HEK293 (cell line): ENCODE measurements around the gene SBF2.

Experiments used
- CTCF ChIA-PET: fragments of 350-600 bp; formaldehyde crosslinking; extraction: SDS; loops from one replicate; lab custom pipeline; 2021; ENCODE audit warnings: antibody characterized with exemption; lab: Yijun Ruan, JAX
- POLR2A ChIA-PET: fragments of 300-600 bp; formaldehyde crosslinking; extraction: SDS; loops from one replicate; lab custom pipeline; 2020; ENCODE audit warnings: antibody characterized with exemption, inconsistent platforms; lab: Yijun Ruan, JAX
- H3K27ac ChIP-seq: fragments of 200-500 bp; sonication (Bioruptor generic); 2 replicates; pipeline ENCODE4 v1.5.1; 2014; ENCODE audit warnings: low read depth, low read length, control low read depth, inconsistent platforms; ENCODE audit errors: extremely low read depth
- H3K36me3 ChIP-seq, 2 experiments: fragments of 200-500 bp in 1 of 2; sonication (Bioruptor generic) in 1 of 2; 1 replicate in 1 of 2; 2 replicates in 1 of 2; pipeline ENCODE4 v1.5.1; 2014 to 2017; ENCODE audit warnings: inconsistent platforms in 2 of 2, low read length in 2 of 2; ENCODE audit not compliant: control insufficient read depth in 2 of 2, insufficient read depth in 1 of 2
- H3K4me1 ChIP-seq: fragments of 200-500 bp; sonication (Bioruptor generic); 2 replicates; pipeline ENCODE4 v1.5.1; 2014; ENCODE audit warnings: mild to moderate bottlenecking, low read length, inconsistent platforms; ENCODE audit not compliant: control insufficient read depth, insufficient read depth
- H3K4me3 ChIP-seq: 2 replicates; pipeline ENCODE4 v1.5.1; 2011; ENCODE audit warnings: low read depth, mild to moderate bottlenecking, control low read depth, low read length, moderate library complexity
- H3K9me3 ChIP-seq: fragments of 200-500 bp; sonication (Bioruptor generic); 2 replicates; pipeline ENCODE4 v1.5.1; 2014; ENCODE audit warnings: low read depth, low read length, inconsistent platforms; ENCODE audit not compliant: control insufficient read depth, insufficient read depth
- BCL11A ChIP-seq: fragments of 450-650 bp; formaldehyde crosslinking; IDR thresholded peaks from 2 replicates; pipeline ENCODE4 v1.5.1; 2016; ENCODE audit warnings: low read depth, missing biosample characterization, missing genetic modification characterization
- FEZF1 ChIP-seq: fragments of 450-650 bp; formaldehyde crosslinking; IDR thresholded peaks from 2 replicates; pipeline ENCODE4 v1.5.1; 2016; ENCODE audit warnings: missing biosample characterization, missing genetic modification characterization
- GFI1B ChIP-seq: fragments of 450-650 bp; formaldehyde crosslinking; IDR thresholded peaks from 2 replicates; pipeline ENCODE4 v1.5.1; 2016; ENCODE audit warnings: missing biosample characterization, missing genetic modification characterization
- HIC1 ChIP-seq: fragments of 450-650 bp; formaldehyde crosslinking; IDR thresholded peaks from 2 replicates; pipeline ENCODE4 v1.5.1; 2016; ENCODE audit warnings: missing biosample characterization, missing genetic modification characterization
- KLF8 ChIP-seq: fragments of 450-650 bp; formaldehyde crosslinking; IDR thresholded peaks from 2 replicates; pipeline ENCODE4 v1.5.1; 2016; ENCODE audit warnings: missing biosample characterization, missing genetic modification characterization
- KLF9 ChIP-seq: fragments of 450-650 bp; formaldehyde crosslinking; IDR thresholded peaks from 2 replicates; pipeline ENCODE4 v1.5.1; 2016; ENCODE audit warnings: missing biosample characterization, missing genetic modification characterization, low read depth
- RBAK ChIP-seq: fragments of 450-650 bp; formaldehyde crosslinking; IDR thresholded peaks from 2 replicates; pipeline ENCODE4 v1.5.1; 2016; ENCODE audit warnings: missing biosample characterization, missing genetic modification characterization
- REPIN1 ChIP-seq: fragments of 450-650 bp; formaldehyde crosslinking; IDR thresholded peaks from 2 replicates; pipeline ENCODE4 v1.5.1; 2017; ENCODE audit warnings: missing biosample characterization, missing genetic modification characterization, low read depth
- SCRT1 ChIP-seq: fragments of 450-650 bp; formaldehyde crosslinking; IDR thresholded peaks from 2 replicates; pipeline ENCODE4 v1.5.1; 2016; ENCODE audit warnings: missing biosample characterization, missing genetic modification characterization, borderline replicate concordance
- SETDB1 ChIP-seq: IDR thresholded peaks from one replicate; pipeline ENCODE4 v1.6.1; 2017; ENCODE audit warnings: mild to moderate bottlenecking, low read length, moderate library complexity, mixed read lengths; ENCODE audit not compliant: insufficient read length
- SP7 ChIP-seq: fragments of 450-650 bp; formaldehyde crosslinking; IDR thresholded peaks from 2 replicates; pipeline ENCODE4 v1.5.1; 2016; ENCODE audit warnings: missing biosample characterization, missing genetic modification characterization
- ZBTB7A ChIP-seq: fragments of 450-650 bp; formaldehyde crosslinking; IDR thresholded peaks from 2 replicates; pipeline ENCODE4 v1.5.1; 2016; ENCODE audit warnings: low read depth, missing biosample characterization, missing genetic modification characterization
- ZEB2 ChIP-seq: fragments of 450-650 bp; formaldehyde crosslinking; IDR thresholded peaks from 2 replicates; pipeline ENCODE4 v1.5.1; 2016; ENCODE audit warnings: missing biosample characterization, missing genetic modification characterization
- ZNF132 ChIP-seq: fragments of 450-650 bp; formaldehyde crosslinking; IDR thresholded peaks from 2 replicates; pipeline ENCODE4 v1.5.1; 2017; ENCODE audit warnings: missing biosample characterization, missing genetic modification characterization, borderline replicate concordance
- ZNF155 ChIP-seq: fragments of 450-650 bp; formaldehyde crosslinking; IDR thresholded peaks from 2 replicates; pipeline ENCODE4 v1.5.1; 2016; ENCODE audit warnings: missing biosample characterization, missing genetic modification characterization
- ZNF2 ChIP-seq: fragments of 450-650 bp; formaldehyde crosslinking; IDR thresholded peaks from 2 replicates; pipeline ENCODE4 v1.5.1; 2016; ENCODE audit warnings: missing biosample characterization, missing genetic modification characterization
- ZNF266 ChIP-seq: fragments of 450-650 bp; formaldehyde crosslinking; IDR thresholded peaks from 2 replicates; pipeline ENCODE4 v1.5.1; 2016; ENCODE audit warnings: missing biosample characterization, missing genetic modification characterization, low read depth
- ZNF335 ChIP-seq: fragments of 450-650 bp; formaldehyde crosslinking; conservative IDR thresholded peaks from 2 replicates; pipeline ENCODE4 v1.5.1; 2016; ENCODE audit warnings: missing biosample characterization, missing genetic modification characterization
- ZNF394 ChIP-seq: fragments of 450-650 bp; formaldehyde crosslinking; IDR thresholded peaks from 2 replicates; pipeline ENCODE4 v1.5.1; 2016; ENCODE audit warnings: missing biosample characterization, missing genetic modification characterization, mild to moderate bottlenecking, moderate library complexity, borderline replicate concordance
- ZNF473 ChIP-seq: fragments of 450-650 bp; formaldehyde crosslinking; IDR thresholded peaks from 2 replicates; pipeline ENCODE4 v1.5.1; 2017; ENCODE audit warnings: missing biosample characterization, missing genetic modification characterization
- ZNF48 ChIP-seq: fragments of 450-650 bp; formaldehyde crosslinking; IDR thresholded peaks from 2 replicates; pipeline ENCODE4 v1.5.1; 2016; ENCODE audit warnings: missing biosample characterization, missing genetic modification characterization
- ZNF501 ChIP-seq: fragments of 450-650 bp; formaldehyde crosslinking; IDR thresholded peaks from 2 replicates; pipeline ENCODE4 v1.5.1; 2016; ENCODE audit warnings: missing biosample characterization, missing genetic modification characterization
- ZNF555 ChIP-seq: fragments of 450-650 bp; formaldehyde crosslinking; conservative IDR thresholded peaks from 2 replicates; pipeline ENCODE4 v1.5.1; 2017; ENCODE audit warnings: missing biosample characterization, mild to moderate bottlenecking, missing genetic modification characterization, inconsistent platforms
- ZNF571 ChIP-seq: fragments of 450-650 bp; formaldehyde crosslinking; IDR thresholded peaks from 2 replicates; pipeline ENCODE4 v1.5.0; 2017; ENCODE audit warnings: missing biosample characterization, missing genetic modification characterization
- ZNF629 ChIP-seq: fragments of 450-650 bp; formaldehyde crosslinking; IDR thresholded peaks from 2 replicates; pipeline ENCODE4 v1.5.1; 2017; ENCODE audit warnings: missing biosample characterization, missing genetic modification characterization
- ZNF654 ChIP-seq: fragments of 450-650 bp; formaldehyde crosslinking; IDR thresholded peaks from 2 replicates; pipeline ENCODE4 v1.5.1; 2016; ENCODE audit warnings: low read depth, missing biosample characterization, missing genetic modification characterization
- ZNF664 ChIP-seq: fragments of 450-650 bp; formaldehyde crosslinking; IDR thresholded peaks from 2 replicates; pipeline ENCODE4 v1.5.1; 2016; ENCODE audit warnings: missing biosample characterization, missing genetic modification characterization
- ZNF768 ChIP-seq: fragments of 450-650 bp; formaldehyde crosslinking; IDR thresholded peaks from 2 replicates; pipeline ENCODE4 v1.5.1; 2018; ENCODE audit warnings: missing biosample characterization, mild to moderate bottlenecking, missing genetic modification characterization
- ZNF776 ChIP-seq: fragments of 450-650 bp; formaldehyde crosslinking; IDR thresholded peaks from 2 replicates; pipeline ENCODE4 v1.5.0; 2017; ENCODE audit warnings: missing biosample characterization, missing genetic modification characterization, borderline replicate concordance
- ZNF830 ChIP-seq: fragments of 450-650 bp; IDR thresholded peaks from 2 replicates; pipeline ENCODE4 v1.5.0; 2018; ENCODE audit warnings: missing biosample characterization, missing genetic modification characterization, low read depth, mild to moderate bottlenecking, moderate library complexity
- ZNF837 ChIP-seq: fragments of 450-650 bp; formaldehyde crosslinking; IDR thresholded peaks from 2 replicates; pipeline ENCODE4 v1.5.1; 2016; ENCODE audit warnings: missing biosample characterization, missing genetic modification characterization
- ZSCAN16 ChIP-seq: fragments of 450-650 bp; formaldehyde crosslinking; IDR thresholded peaks from 2 replicates; pipeline ENCODE4 v1.5.1; 2016; ENCODE audit warnings: missing biosample characterization, missing genetic modification characterization
- TF ChIP-seq, protein P1 (sequence below): IDR thresholded peaks from 2 replicates; pipeline ENCODE4 v1.6.1; 2011; ENCODE audit warnings: mild to moderate bottlenecking, low read depth, low read length, borderline replicate concordance

Gene SBF2

DNA sequence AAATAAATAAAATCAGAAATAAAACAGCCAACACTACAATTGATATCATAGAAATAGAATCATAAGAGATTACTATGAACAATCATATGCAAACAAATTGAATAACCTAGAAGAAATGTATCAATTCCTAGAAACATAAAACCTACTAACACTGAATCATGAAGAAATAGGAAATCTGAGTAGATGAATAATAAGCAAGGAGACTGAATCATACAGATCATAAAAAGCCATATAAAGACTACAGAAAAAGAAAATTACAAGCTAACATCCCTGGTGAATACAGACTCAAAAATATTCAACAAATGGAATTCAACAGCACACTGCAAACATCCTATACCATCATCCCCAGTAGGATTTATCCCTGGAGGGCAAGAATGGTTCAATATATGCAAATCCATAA is 135.6 kb downstream of the SBF2 start:
- ChIA-PET CTCF (no interaction called here), POLR2A (no interaction called here)
- no peak for TF ChIP-seq ZNF664 (tag by site-specific recombination)
- no peak for TF ChIP-seq KLF8 (tag by site-specific recombination)
- TF ChIP-seq ZBTB7A (tag by site-specific recombination) = no peak
- no peak for TF ChIP-seq ZNF768 (tag by site-specific recombination)
- no peak for TF ChIP-seq ZNF132 (tag by site-specific recombination)
- TF ChIP-seq ZNF830 (tag by site-specific recombination) = no peak
- no peak for TF ChIP-seq ZNF555 (tag by site-specific recombination)
- TF ChIP-seq SETDB1 = no peak
- no peak for TF ChIP-seq ZNF776
- TF ChIP-seq ZNF571 (tag by site-specific recombination) = no peak
- no peak for TF ChIP-seq HIC1
- TF ChIP-seq ZNF266 (tag by site-specific recombination) = no peak
- TF ChIP-seq ZNF629 (tag by site-specific recombination) = no peak
- TF ChIP-seq ZNF48 (tag by site-specific recombination) = no peak
- TF ChIP-seq ZNF155 (tag by site-specific recombination) = no peak
- no peak for TF ChIP-seq BCL11A (tag by site-specific recombination)
- TF ChIP-seq ZNF335 (tag by site-specific recombination) = no peak
- no peak for TF ChIP-seq ZSCAN16
- TF ChIP-seq SP7 (tag by site-specific recombination) = no peak
- TF ChIP-seq ZNF654 (tag by site-specific recombination) = no peak
- Histone ChIP-seq H3K4me3 (no peak overlapping the region), H3K4me1 (no peaks in the 10 kb centered on the region), H3K36me3 (no peaks in the 10 kb centered on the region), H3K9me3 (no peaks in the 10 kb centered on the region), H3K27ac (no peak overlapping the region)

DNA sequence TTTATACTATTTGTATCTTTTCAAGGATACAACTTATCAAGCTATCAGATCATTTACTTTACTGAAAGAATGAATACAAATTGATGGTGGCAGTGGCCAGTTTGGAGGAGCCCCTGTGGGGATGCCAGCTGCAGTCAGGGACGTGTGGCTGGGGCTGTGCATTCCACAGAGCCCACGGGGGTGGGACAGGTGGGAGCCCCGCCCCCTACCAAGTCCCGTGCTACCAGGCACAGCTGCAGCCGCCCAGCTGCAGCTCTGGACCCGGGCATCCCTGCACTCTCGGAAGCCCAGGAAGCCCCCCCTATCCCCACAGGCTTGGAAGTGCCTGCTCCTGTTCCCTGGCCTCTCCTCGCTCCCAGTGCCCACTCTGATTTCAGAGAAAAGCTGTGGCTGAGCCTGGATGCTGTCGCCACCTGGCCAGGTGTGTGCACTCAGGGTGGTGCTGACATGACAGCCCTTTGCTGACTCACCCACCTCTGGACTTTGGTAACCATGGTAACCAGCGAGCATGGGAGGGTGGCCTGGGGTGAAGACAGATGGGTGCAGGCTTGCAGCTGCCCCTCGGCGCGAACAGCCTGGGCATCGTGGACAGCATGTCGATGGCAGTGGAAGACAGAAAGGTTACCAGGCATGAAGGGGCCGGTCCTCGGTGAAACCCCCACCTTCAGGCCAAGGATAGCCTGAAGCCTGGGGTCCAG is 138.1 kb downstream of the SBF2 start:
- Histone ChIP-seq H3K36me3 (no peaks in the 10 kb centered on the region), H3K9me3 (no peaks in the 10 kb centered on the region), H3K4me1 (no peaks in the 10 kb centered on the region), H3K4me3 (no peak overlapping the region), H3K27ac (no peak overlapping the region)
- ChIA-PET CTCF (no interaction called here), POLR2A (no interaction called here)
- no peak for TF ChIP-seq RBAK (tag by site-specific recombination)

DNA sequence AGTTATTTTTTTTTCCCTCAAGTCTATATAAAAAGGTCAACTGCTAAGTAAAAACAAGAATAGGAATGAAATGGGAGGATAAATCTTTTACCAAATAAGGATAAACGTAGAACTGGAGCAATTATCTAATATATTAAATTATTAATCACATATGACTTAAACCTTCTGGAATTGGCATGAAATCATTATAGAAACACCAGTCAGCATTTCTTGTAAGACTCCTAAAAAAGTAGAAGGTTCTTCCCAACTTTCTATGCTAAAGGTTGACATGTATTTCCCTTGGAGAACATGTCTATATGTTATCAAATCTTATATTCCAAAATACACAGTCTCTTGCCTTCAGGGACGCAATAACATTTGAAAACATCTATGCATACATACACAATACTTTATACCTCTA is 143.2 kb downstream of the SBF2 start:
- Histone ChIP-seq H3K9me3 (no peaks in the 10 kb centered on the region), H3K4me3 (no peak overlapping the region), H3K27ac (no peak overlapping the region), H3K4me1 (no peaks in the 10 kb centered on the region), H3K36me3 (no peaks in the 10 kb centered on the region)
- ChIA-PET POLR2A (no interaction called here), CTCF (interaction anchor here (0.7 to 0.9 kb wide), 2 partner anchors 11 to 1775 kb away, joined by 3 read pairs; no protein-coding TSS in a partner anchor)
- TF ChIP-seq SCRT1 (no peak), ZEB2 (tag by site-specific recombination) (no peak), ZNF837 (tag by site-specific recombination) (no peak), KLF8 (tag by site-specific recombination) (no peak), SP7 (tag by site-specific recombination) (no peak), KLF9 (no peak), ZNF501 (no peak), GFI1B (tag by site-specific recombination) (no peak), ZNF2 (tag by site-specific recombination) (no peak), ZNF473 (tag by site-specific recombination) (no peak), REPIN1 (no peak), FEZF1 (no peak), ZNF394 (no peak)
- TF ChIP-seq, protein P1, sequence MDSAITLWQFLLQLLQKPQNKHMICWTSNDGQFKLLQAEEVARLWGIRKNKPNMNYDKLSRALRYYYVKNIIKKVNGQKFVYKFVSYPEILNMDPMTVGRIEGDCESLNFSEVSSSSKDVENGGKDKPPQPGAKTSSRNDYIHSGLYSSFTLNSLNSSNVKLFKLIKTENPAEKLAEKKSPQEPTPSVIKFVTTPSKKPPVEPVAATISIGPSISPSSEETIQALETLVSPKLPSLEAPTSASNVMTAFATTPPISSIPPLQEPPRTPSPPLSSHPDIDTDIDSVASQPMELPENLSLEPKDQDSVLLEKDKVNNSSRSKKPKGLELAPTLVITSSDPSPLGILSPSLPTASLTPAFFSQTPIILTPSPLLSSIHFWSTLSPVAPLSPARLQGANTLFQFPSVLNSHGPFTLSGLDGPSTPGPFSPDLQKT = no peak
